ENCODE data around the gene CPNE5. TPM values are rescaled to one million over a fixed set of nuclear protein-coding genes. Genes with fewer than 3 reads are reported as not detected.
"Not testable (repeated sequence)": the region's sequence is repeated elsewhere in the genome, so short reads cannot be mapped to it uniquely, and the experiment has no call there.

Gene CPNE5
- total RNA-seq, 1 donor from 2014 or later: 6.6 TPM

GRCh38 chr6:36714511-36714910, 124.7 kb downstream of the CPNE5 start:
- Histone ChIP-seq H3K4me3 (no peak overlapping the region), H3K9me3 (no peaks in the 10 kb centered on the region), H3K36me3 (no peaks in the 10 kb centered on the region), H3K4me1 (peaks cover 5% of the 10 kb centered on the region), H3K27ac (no peak overlapping the region), H3K27me3 (no peaks in the 10 kb centered on the region)
- TF ChIP-seq POLR2A (IDR thresholded peaks at IDR 0.05) (no peak), CTCF (IDR thresholded peaks at IDR 0.05) (no peak), POLR2AphosphoS5 (IDR thresholded peaks at IDR 0.05; ENCODE audit: insufficient read depth in 1 of 2, low read depth in 1 of 2) (no peak)
- intact Hi-C loops (cut with DNase I): no loop called here
- DNase-seq (ENCODE audit: extremely low spot score in 2 of 2): no peak

DNA sequence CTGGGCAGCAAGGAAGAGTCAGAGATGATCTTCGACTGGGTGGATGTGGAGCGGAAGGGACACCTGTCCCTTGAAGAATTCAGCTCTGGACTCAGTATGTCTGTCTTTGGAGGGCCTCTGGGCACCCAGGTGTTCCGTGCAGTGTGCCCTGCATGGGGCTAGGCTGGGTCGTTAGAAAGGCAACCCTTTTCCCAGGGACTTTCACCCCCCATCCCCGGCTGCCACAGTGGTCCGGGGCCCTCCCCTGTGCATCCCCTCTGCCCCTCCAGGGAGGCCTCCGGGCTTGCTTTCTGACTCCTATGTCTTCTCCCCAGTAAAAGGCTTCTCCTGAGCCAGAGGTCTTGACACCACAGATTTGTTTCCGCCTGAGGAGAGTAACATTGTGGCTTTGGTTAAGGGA, 125.4 kb downstream of the CPNE5 start:
- no peaks in the 10 kb centered on the region for H3K27me3 ChIP-seq
- H3K36me3 ChIP-seq: no peaks in the 10 kb centered on the region
- no peak overlapping the region for H3K4me3 ChIP-seq
- H3K27ac ChIP-seq: no peak overlapping the region
- H3K9me3 ChIP-seq: no peaks in the 10 kb centered on the region
- intact Hi-C loops (cut with DNase I): no loop called here
- no peak for DNase-seq (ENCODE audit: extremely low spot score in 2 of 2)
- TF ChIP-seq POLR2AphosphoS5 (IDR thresholded peaks at IDR 0.05; ENCODE audit: insufficient read depth in 1 of 2, low read depth in 1 of 2) (no peak), POLR2A (IDR thresholded peaks at IDR 0.05) (no peak), CTCF (IDR thresholded peaks at IDR 0.05) (no peak)
- peaks cover 5% of the 10 kb centered on the region for H3K4me1 ChIP-seq

DNA sequence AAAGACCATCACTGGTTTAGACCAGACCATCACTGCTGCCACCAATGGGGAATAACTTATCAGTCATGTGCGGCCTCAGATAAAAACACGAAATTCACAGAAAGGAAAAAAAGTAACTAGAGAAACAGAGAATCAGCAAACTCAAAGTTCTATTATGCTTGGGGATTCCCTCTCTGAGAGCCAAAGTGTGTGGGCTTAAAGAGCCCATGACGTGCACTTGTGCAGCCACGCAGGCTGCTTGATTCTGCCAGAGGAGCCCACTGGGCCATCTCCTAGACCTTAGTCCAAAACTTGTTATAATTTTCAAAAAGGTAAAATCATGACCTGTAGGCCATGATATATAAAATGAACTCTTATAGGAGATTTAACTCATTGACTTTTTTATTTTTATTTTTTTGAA, 126.4 kb downstream of the CPNE5 start:
- intact Hi-C loops (cut with DNase I): no loop called here
- Histone ChIP-seq H3K27ac (no peak overlapping the region), H3K9me3 (no peaks in the 10 kb centered on the region), H3K36me3 (no peaks in the 10 kb centered on the region), H3K27me3 (no peaks in the 10 kb centered on the region), H3K4me3 (no peak overlapping the region), H3K4me1 (peaks cover 5% of the 10 kb centered on the region)
- TF ChIP-seq POLR2AphosphoS5 (IDR thresholded peaks at IDR 0.05; ENCODE audit: insufficient read depth in 1 of 2, low read depth in 1 of 2) (no peak), CTCF (IDR thresholded peaks at IDR 0.05) (no peak), POLR2A (IDR thresholded peaks at IDR 0.05) (no peak)
- no peak for DNase-seq (ENCODE audit: extremely low spot score in 2 of 2)

DNA sequence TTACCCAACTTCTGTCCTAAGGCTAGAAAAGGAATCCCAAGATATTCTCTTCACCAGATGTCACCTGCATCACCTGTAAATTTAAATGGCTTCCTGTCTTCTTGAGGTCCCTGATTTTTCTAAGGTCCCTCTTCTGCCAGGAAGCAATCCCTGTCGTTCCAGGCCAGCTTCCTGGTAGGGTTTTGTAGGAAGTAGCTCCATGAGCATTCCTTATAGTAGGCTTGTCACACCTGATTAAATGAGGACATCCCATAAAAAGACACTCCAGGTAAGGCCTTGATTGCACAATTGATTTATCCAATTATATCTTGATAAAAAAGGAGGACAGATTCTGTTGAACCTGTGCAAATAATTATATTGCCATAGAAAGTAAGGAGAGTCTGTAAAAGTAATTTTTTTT, 132.9 kb downstream of the CPNE5 start:
- H3K4me3 ChIP-seq: no peak overlapping the region
- no peak overlapping the region for H3K27ac ChIP-seq
- no peaks in the 10 kb centered on the region for H3K9me3 ChIP-seq
- DNase-seq (ENCODE audit: extremely low spot score in 2 of 2): no peak
- intact Hi-C loops (cut with DNase I): no loop called here
- no peaks in the 10 kb centered on the region for H3K36me3 ChIP-seq
- TF ChIP-seq POLR2AphosphoS5 (IDR thresholded peaks at IDR 0.05; ENCODE audit: insufficient read depth in 1 of 2, low read depth in 1 of 2) (no peak), POLR2A (IDR thresholded peaks at IDR 0.05) (no peak), CTCF (IDR thresholded peaks at IDR 0.05) (no peak)
- no peaks in the 10 kb centered on the region for H3K4me1 ChIP-seq
- H3K27me3 ChIP-seq: no peaks in the 10 kb centered on the region

- intact Hi-C loops (cut with DNase I); H3K9me3 ChIP-seq; H3K36me3 ChIP-seq; H3K4me3 ChIP-seq; H3K27me3 ChIP-seq; H3K4me1 ChIP-seq; H3K27ac ChIP-seq; DNase-seq (ENCODE audit: extremely low spot score in 2 of 2): not testable (repeated sequence)
Measured at GRCh38 chr6:36704961-36705577, 134.2 kb downstream of the CPNE5 start.

Measured in vagina (tissue), 2 donors.